Ascending aorta (tissue), 2 donors: ENCODE data around the gene JUP. TPM values are rescaled to one million over a fixed set of nuclear protein-coding genes. Genes with fewer than 3 reads are reported as not detected.

Experiments used
- DNase-seq, 2 donors: peaks; one replicate each; pipeline ENCODE4 v3.0.0-alpha.2; 2019; ENCODE audit warnings: low spot score in 2 of 2
- H3K27ac ChIP-seq, 2 donors: fragments of 200-600 bp; sonication (generic); one replicate each; pipeline ENCODE4 v1.5.1; 2016 to 2017; ENCODE audit warnings: mild to moderate bottlenecking in 1 of 2
- H3K27me3 ChIP-seq: fragments of 200-600 bp; sonication (generic); one replicate; pipeline ENCODE4 v1.5.1; 2017
- H3K36me3 ChIP-seq, 2 donors: fragments of 200-600 bp; sonication (generic); one replicate each; pipeline ENCODE4 v1.5.1; 2016
- H3K4me1 ChIP-seq, 2 donors: fragments of 200-600 bp; sonication (generic); one replicate each; pipeline ENCODE4 v1.5.1; 2016 to 2017; ENCODE audit warnings: mild to moderate bottlenecking in 1 of 2
- H3K4me3 ChIP-seq, 2 donors: fragments of 200-600 bp; sonication (generic); one replicate each; pipeline ENCODE4 v1.5.1; 2016 to 2017; ENCODE audit warnings: mild to moderate bottlenecking in 1 of 2
- H3K9me3 ChIP-seq, 2 donors: fragments of 200-600 bp; sonication (generic); one replicate each; pipeline ENCODE4 v1.5.1; 2016
- intact Hi-C: fragments of 100-400 bp; cut with DNase I; formaldehyde crosslinking; loops from one replicate; pipeline ENCODE4 v1.15.1; 2023
- total RNA-seq: library from RNA; depleted of rRNA; stranded (reverse); fragments of >200 nt; gene quantifications from one replicate; pipeline ENCODE4 v1.1.0, GENCODE V29; 2016
- TF ChIP-seq, protein P1 (sequence below), 3 experiments: fragments of 200-600 bp in 2 of 3; fragments of 450-650 bp in 1 of 3; sonication (generic) in 2 of 3; IDR thresholded peaks; one replicate each; pipeline ENCODE4 v1.5.1; 2016 to 2019; ENCODE audit warnings: antibody characterized with exemption in 3 of 3, mild to moderate bottlenecking in 1 of 3, moderate library complexity in 1 of 3

The JUP gene
- total RNA-seq, 1 donor from 2014 or later = 47.9 TPM

DNA sequence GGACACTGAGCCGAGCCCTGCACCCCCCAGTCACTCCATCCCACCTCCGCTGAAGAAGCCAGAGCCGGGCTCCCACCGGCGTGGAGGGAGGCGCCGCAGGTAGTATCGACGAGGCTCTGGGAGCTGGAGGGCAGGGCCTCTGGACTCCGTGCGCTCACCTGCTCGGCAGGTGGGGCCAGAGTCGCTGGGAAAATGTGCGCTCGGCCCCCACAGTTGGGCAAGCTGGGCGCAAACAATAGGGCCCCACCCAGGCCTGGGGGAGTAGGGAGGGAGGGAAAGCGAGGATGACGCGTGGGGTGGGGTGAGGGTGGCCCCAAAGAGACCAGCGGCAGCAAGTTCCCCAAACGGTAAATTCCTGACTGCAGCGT lies 668 bp downstream of the JUP start:
- no peak for DNase-seq
- intact Hi-C loops = loop anchor here (2.0 kb wide), 1 partner anchor 13 kb away; no protein-coding TSS in a partner anchor
- TF ChIP-seq, protein P1, sequence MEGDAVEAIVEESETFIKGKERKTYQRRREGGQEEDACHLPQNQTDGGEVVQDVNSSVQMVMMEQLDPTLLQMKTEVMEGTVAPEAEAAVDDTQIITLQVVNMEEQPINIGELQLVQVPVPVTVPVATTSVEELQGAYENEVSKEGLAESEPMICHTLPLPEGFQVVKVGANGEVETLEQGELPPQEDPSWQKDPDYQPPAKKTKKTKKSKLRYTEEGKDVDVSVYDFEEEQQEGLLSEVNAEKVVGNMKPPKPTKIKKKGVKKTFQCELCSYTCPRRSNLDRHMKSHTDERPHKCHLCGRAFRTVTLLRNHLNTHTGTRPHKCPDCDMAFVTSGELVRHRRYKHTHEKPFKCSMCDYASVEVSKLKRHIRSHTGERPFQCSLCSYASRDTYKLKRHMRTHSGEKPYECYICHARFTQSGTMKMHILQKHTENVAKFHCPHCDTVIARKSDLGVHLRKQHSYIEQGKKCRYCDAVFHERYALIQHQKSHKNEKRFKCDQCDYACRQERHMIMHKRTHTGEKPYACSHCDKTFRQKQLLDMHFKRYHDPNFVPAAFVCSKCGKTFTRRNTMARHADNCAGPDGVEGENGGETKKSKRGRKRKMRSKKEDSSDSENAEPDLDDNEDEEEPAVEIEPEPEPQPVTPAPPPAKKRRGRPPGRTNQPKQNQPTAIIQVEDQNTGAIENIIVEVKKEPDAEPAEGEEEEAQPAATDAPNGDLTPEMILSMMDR (IDR thresholded peaks at IDR 0.05) = no peak
- Histone ChIP-seq H3K4me1 (peaks cover 8 to 30% of the 10 kb centered on the region in 2 donors), H3K36me3 (no peaks in the 10 kb centered on the region), H3K27me3 (no peaks in the 10 kb centered on the region), H3K9me3 (no peaks in the 10 kb centered on the region), H3K27ac (peak overlapping the region; percentile 21 to 71), H3K4me3 (peak overlapping the region; percentile 67 to 71)

DNA sequence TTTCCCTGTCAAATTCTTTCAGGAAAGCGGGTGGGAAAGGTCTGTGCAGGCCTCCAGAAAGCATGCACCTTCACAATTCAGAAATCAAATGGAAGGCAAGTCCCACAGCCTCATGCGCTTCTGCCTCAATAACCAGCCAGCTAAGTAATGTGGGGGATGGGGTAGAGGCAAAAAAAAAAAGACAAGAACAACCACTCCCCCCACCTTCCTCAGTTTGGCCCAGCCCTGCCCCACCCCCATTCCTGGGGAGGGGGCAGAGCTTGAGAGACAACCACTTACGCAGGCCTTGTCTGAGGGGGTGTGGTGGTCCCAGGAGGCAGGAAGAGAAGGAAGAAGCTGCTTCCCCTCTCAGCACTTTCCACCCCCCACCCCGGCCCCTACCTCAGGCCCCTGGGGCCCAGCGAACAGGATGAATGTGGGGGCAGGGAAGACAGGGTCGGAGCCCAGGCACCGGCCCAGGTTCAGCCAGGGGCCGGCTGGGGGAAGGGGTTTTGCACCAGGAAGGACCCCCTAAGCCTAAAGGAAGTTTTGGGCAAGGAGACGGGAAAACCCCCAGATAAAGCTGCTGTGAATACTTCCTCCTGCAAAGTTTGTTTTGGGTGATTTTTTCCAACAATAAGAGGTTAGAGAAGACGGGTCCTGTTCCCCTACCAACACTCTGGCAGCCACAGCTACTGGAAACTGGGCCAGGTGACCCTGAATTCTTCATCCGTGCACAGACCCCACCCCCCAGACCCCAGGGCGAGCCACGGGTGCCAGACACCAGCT lies 1.2 kb downstream of the JUP start:
- H3K4me1 ChIP-seq = peaks cover 8 to 30% of the 10 kb centered on the region in 2 donors
- no peaks in the 10 kb centered on the region for H3K9me3 ChIP-seq
- intact Hi-C loops = no loop called here
- H3K4me3 ChIP-seq = peak overlapping the region; percentile 67 to 71
- TF ChIP-seq, protein P1 (IDR thresholded peaks at IDR 0.05) = no peak
- H3K36me3 ChIP-seq = no peaks in the 10 kb centered on the region
- H3K27ac ChIP-seq = peak overlapping the region; percentile 34 to 71
- no peaks in the 10 kb centered on the region for H3K27me3 ChIP-seq
- DNase-seq = no peak

DNA sequence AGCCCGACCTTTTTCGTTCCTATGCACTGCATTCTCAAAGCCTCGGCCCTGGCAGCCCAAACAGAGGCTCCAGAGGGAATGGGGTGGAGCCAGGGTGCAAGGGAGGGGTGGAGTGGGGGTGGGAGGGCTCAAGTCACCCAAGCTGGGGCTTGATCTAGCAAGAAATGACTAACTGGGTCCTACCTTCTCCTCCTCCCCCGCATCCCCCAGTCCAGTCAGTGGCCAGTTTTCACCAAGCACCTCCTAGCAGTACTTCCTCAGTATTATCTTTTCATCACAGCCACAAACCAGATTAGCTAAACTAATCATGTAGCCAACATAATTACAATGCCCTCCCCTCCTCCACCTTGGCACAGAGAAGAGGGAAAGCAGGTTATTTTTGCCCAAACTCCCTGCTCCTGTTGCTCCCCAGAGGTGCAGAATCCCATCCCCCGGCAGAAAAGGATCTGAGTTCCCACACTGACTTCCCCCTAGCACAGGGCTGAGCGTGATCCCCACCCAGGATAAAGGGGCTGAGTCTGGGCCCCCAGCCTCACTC lies 2.2 kb downstream of the JUP start:
- Histone ChIP-seq H3K4me1 (peaks cover 8 to 30% of the 10 kb centered on the region in 2 donors), H3K27ac (peak overlapping the region; percentile 34 to 71), H3K36me3 (no peaks in the 10 kb centered on the region), H3K27me3 (no peaks in the 10 kb centered on the region), H3K9me3 (no peaks in the 10 kb centered on the region), H3K4me3 (peak overlapping the region; percentile 67 to 71)
- intact Hi-C loops = no loop called here
- peak in 1 of 2 donors; percentile 74 for DNase-seq
- TF ChIP-seq, protein P1 (IDR thresholded peaks at IDR 0.05) = no peak

DNA sequence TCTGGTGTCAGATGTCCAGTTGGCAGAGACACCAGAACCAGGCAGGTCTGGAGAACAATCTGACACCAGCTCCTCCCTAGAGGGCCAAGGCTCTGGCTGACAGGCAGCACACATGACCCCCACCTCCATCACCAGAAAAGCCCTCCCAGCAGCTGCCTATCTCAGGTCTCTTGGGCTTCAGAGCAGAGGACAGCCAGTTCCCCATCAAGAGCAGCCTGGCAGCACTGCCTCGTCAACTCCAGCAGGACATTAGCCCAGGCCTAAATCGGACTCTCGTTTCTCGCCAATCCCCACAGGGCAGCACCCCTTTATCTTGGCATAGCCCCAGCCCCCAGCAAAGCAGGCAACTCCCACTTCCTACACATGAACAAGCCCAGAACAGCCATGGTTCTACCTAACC lies 4.4 kb downstream of the JUP start:
- Histone ChIP-seq H3K4me1 (peaks cover 15 to 43% of the 10 kb centered on the region in 2 donors), H3K4me3 (no peak overlapping the region), H3K36me3 (no peaks in the 10 kb centered on the region), H3K27ac (peak overlapping the region; percentile 55 to 62), H3K9me3 (no peaks in the 10 kb centered on the region), H3K27me3 (no peaks in the 10 kb centered on the region)
- TF ChIP-seq, protein P1 (IDR thresholded peaks at IDR 0.05) = no peak
- DNase-seq = no peak
- intact Hi-C loops = no loop called here

DNA sequence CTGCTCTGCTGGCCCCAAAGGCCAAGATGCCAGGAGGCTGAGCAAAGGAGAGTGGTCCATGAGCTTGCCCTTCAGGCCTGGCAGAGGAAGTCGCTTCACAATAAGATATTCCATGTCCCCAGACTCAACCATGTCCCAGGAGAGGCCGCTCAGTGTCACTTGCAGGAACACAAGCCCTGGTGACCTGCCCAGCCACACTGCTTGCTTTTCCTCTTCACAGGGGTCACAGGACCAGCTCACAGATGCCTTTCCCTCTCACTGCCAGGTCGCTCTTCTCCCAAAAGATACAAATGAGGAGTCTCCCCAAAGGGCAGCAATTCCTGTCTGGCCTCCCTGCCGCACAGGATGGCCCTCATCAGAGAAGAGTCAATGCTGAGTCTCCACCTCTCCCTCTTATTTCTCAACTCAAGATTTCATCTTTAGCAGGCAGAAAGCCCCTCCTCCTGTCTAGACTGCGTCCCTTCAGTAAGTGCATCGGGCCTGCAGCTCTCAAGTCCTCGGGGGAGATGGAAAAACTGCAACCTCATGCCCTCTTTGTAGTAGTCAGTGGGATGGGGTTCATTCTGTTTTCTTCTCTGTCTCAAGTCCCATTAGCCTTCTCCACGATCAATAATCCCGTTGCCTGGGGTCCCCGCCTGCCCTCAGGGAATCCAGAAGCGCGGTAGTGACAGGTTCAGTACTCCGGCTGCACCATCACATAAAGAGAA lies 5.0 kb downstream of the JUP start:
- peak overlapping the region; percentile 55 to 62 for H3K27ac ChIP-seq
- TF ChIP-seq, protein P1 (IDR thresholded peaks at IDR 0.05) = no peak
- H3K9me3 ChIP-seq = no peaks in the 10 kb centered on the region
- intact Hi-C loops = no loop called here
- no peaks in the 10 kb centered on the region for H3K27me3 ChIP-seq
- DNase-seq = no peak
- peaks cover 15 to 45% of the 10 kb centered on the region in 2 donors for H3K4me1 ChIP-seq
- H3K4me3 ChIP-seq = no peak overlapping the region
- no peaks in the 10 kb centered on the region for H3K36me3 ChIP-seq
